SK-N-SH treated with all-trans-retinoic acid at 6 μM for 48 hours (cell line): Measurements from ENCODE around the gene DCXR.
A peak's percentile ranks its signal among the peaks of the same experiment; 100 is the strongest.

ENCODE experiments used
- ATAC-seq: fragments of 200-7000 bp; cut with Tn5 transposase; 3 replicates; pipeline ENCODE4 v1.9.1; 2020; ENCODE audit warnings: mild to moderate bottlenecking, moderate library complexity
- ARNTL ChIP-seq: fragments of 450-650 bp; formaldehyde crosslinking; IDR thresholded peaks from 2 replicates; pipeline ENCODE4 v1.5.0; 2020; ENCODE audit warnings: low read depth, mild to moderate bottlenecking, moderate library complexity, borderline replicate concordance
- CREB5 ChIP-seq: fragments of 250-450 bp; sonication (Bioruptor Pico); IDR thresholded peaks from 2 replicates; pipeline ENCODE4 v1.5.1; 2020; ENCODE audit warnings: low read depth, mild to moderate bottlenecking, moderate library complexity
- CSRNP3 ChIP-seq: fragments of 250-450 bp; sonication (Bioruptor Pico); IDR thresholded peaks from 2 replicates; pipeline ENCODE4 v1.5.1; 2021; ENCODE audit warnings: mild to moderate bottlenecking, moderate library complexity
- ESRRG ChIP-seq: fragments of 250-450 bp; sonication (Bioruptor Pico); IDR thresholded peaks from 2 replicates; pipeline ENCODE4 v1.6.1; 2021; ENCODE audit warnings: mild to moderate bottlenecking
- GLIS3 ChIP-seq: fragments of 250-450 bp; sonication (Bioruptor Pico); IDR thresholded peaks from 2 replicates; pipeline ENCODE4 v1.5.0; 2020; ENCODE audit warnings: mild to moderate bottlenecking, moderate library complexity
- OSR1 ChIP-seq: fragments of 250-450 bp; sonication (Bioruptor Pico); IDR thresholded peaks from 2 replicates; pipeline ENCODE4 v1.8.0; 2022; ENCODE audit warnings: moderate library complexity, mild to moderate bottlenecking, inconsistent platforms
- PATZ1 ChIP-seq: fragments of 250-450 bp; sonication (Bioruptor Pico); IDR thresholded peaks from 2 replicates; pipeline ENCODE4 v1.8.0; 2020; ENCODE audit warnings: mild to moderate bottlenecking, moderate library complexity, borderline replicate concordance
- POU6F1 ChIP-seq: fragments of 250-450 bp; sonication (Bioruptor Pico); IDR thresholded peaks from 2 replicates; pipeline ENCODE4 v1.8.0; 2021; ENCODE audit warnings: low read depth, mild to moderate bottlenecking, moderate library complexity, borderline replicate concordance
- PPARA ChIP-seq: fragments of 250-450 bp; sonication (Bioruptor Pico); IDR thresholded peaks from 2 replicates; pipeline ENCODE4 v1.5.0; 2020; ENCODE audit warnings: mild to moderate bottlenecking, borderline replicate concordance
- RARB ChIP-seq: fragments of 250-450 bp; sonication (Bioruptor Pico); IDR thresholded peaks from 2 replicates; pipeline ENCODE4 v1.8.0; 2021; ENCODE audit warnings: mild to moderate bottlenecking, moderate library complexity
- SNAI2 ChIP-seq: fragments of 250-450 bp; sonication (Bioruptor Pico); IDR thresholded peaks from 2 replicates; pipeline ENCODE4 v1.5.0; 2020; ENCODE audit warnings: mild to moderate bottlenecking, moderate library complexity
- TCF4 ChIP-seq: fragments of 250-450 bp; sonication (Bioruptor Pico); IDR thresholded peaks from 2 replicates; pipeline ENCODE4 v1.8.0; 2021; ENCODE audit warnings: mild to moderate bottlenecking, moderate library complexity, borderline replicate concordance
- TOX ChIP-seq: fragments of 250-450 bp; sonication (Bioruptor Pico); IDR thresholded peaks from 2 replicates; pipeline ENCODE4 v1.8.0; 2021; ENCODE audit warnings: mild to moderate bottlenecking, moderate library complexity, borderline replicate concordance
- TSHZ2 ChIP-seq: fragments of 250-450 bp; sonication (Bioruptor Pico); IDR thresholded peaks from 2 replicates; pipeline ENCODE4 v1.5.0; 2020; ENCODE audit warnings: mild to moderate bottlenecking, moderate library complexity
- ZC3H10 ChIP-seq: fragments of 250-450 bp; sonication (Bioruptor Pico); IDR thresholded peaks from 2 replicates; pipeline ENCODE4 v1.5.1; 2021; ENCODE audit warnings: mild to moderate bottlenecking, moderate library complexity
- ZFP3 ChIP-seq: fragments of 250-450 bp; sonication (Bioruptor Pico); IDR thresholded peaks from 2 replicates; pipeline ENCODE4 v1.5.0; 2020; ENCODE audit warnings: mild to moderate bottlenecking, moderate library complexity
- ZNF565 ChIP-seq: fragments of 450-650 bp; formaldehyde crosslinking; conservative IDR thresholded peaks from 2 replicates; pipeline ENCODE4 v1.5.0; 2020; ENCODE audit warnings: low read depth, mild to moderate bottlenecking, moderate library complexity
- ZNF70 ChIP-seq: fragments of 450-650 bp; formaldehyde crosslinking; IDR thresholded peaks from 2 replicates; pipeline ENCODE4 v1.5.0; 2020; ENCODE audit warnings: mild to moderate bottlenecking, moderate library complexity
- ZNF8 ChIP-seq: fragments of 450-650 bp; formaldehyde crosslinking; IDR thresholded peaks from 2 replicates; pipeline ENCODE4 v1.5.0; 2020; ENCODE audit warnings: mild to moderate bottlenecking, moderate library complexity

Gene DCXR

GRCh38 chr17:82058230-82058854 lies 20.8 kb upstream of the DCXR start:
- TF ChIP-seq TOX (no peak), PPARA (CRISPR knock-in tag) (no peak), ZNF70 (no peak), CREB5 (CRISPR knock-in tag) (no peak), GLIS3 (CRISPR knock-in tag) (no peak), SNAI2 (CRISPR knock-in tag) (no peak), ZNF565 (CRISPR knock-in tag) (no peak), ZNF8 (CRISPR knock-in tag) (no peak), TSHZ2 (CRISPR knock-in tag) (no peak), RARB (CRISPR knock-in tag) (no peak), TCF4 (CRISPR knock-in tag) (no peak), ZC3H10 (no peak), ZFP3 (CRISPR knock-in tag) (no peak), OSR1 (CRISPR knock-in tag) (no peak), ARNTL (CRISPR knock-in tag) (no peak)
- peak; percentile 3 for ATAC-seq

- no peak for ATAC-seq
- TF ChIP-seq PATZ1 (CRISPR knock-in tag) (no peak), ZC3H10 (no peak), SNAI2 (CRISPR knock-in tag) (no peak)
Observed at GRCh38 chr17:82056729-82057621, 19.5 kb upstream of the DCXR start.

- TF ChIP-seq ESRRG (CRISPR knock-in tag) (no peak), ZNF70 (no peak), TCF4 (CRISPR knock-in tag) (no peak), TOX (no peak), GLIS3 (CRISPR knock-in tag) (no peak), CSRNP3 (CRISPR knock-in tag) (no peak), POU6F1 (CRISPR knock-in tag) (no peak), SNAI2 (CRISPR knock-in tag) (no peak), ZC3H10 (no peak), TSHZ2 (CRISPR knock-in tag) (no peak), CREB5 (CRISPR knock-in tag) (no peak), ZFP3 (CRISPR knock-in tag) (no peak)
- ATAC-seq, result no peak
Observed at GRCh38 chr17:82055965-82056728, 18.6 kb upstream of the DCXR start.
